Breast epithelium (tissue), 3 donors: ENCODE data around the gene TMEM232.

Experiments used
- CTCF ChIP-seq, 3 donors: fragments of 450-650 bp; IDR thresholded peaks; one replicate each; pipeline ENCODE4 v1.5.1; 2016 to 2017; ENCODE audit warnings: antibody characterized with exemption in 3 of 3, mild to moderate bottlenecking in 3 of 3, moderate library complexity in 3 of 3
- POLR2A ChIP-seq: fragments of 450-650 bp; IDR thresholded peaks from one replicate; pipeline ENCODE4 v1.6.1; 2016; ENCODE audit warnings: antibody characterized with exemption, mild to moderate bottlenecking, moderate library complexity
- POLR2AphosphoS5 ChIP-seq, 3 donors: sonication (generic); formaldehyde crosslinking; IDR thresholded peaks; one replicate each; pipeline ENCODE4 v1.6.1; 2017; ENCODE audit warnings: antibody characterized with exemption in 3 of 3

GRCh38 chr5:110475529-110475928 is 250.9 kb downstream of the TMEM232 start:
- TF ChIP-seq POLR2A: no peak
- TF ChIP-seq CTCF (IDR thresholded peaks at IDR 0.05): no peak
- TF ChIP-seq POLR2AphosphoS5 (IDR thresholded peaks at IDR 0.05): no peak
